GM12892 (cell line): ENCODE results near the gene TGFBR2.

ENCODE experiments used
- POLR2A ChIP-seq: IDR thresholded peaks from 2 replicates; pipeline ENCODE4 v1.6.1; 2011; ENCODE audit warnings: low read depth, low read length, control low read depth
- POLR2AphosphoS5 ChIP-seq: IDR thresholded peaks from 2 replicates; pipeline ENCODE4 v1.6.1; 2011; ENCODE audit warnings: low read depth, low read length, control low read depth
- TAF1 ChIP-seq: IDR thresholded peaks from 2 replicates; pipeline ENCODE4 v1.6.1; 2011; ENCODE audit warnings: low read depth, mild to moderate bottlenecking, control low read depth, low read length, borderline replicate concordance

DNA sequence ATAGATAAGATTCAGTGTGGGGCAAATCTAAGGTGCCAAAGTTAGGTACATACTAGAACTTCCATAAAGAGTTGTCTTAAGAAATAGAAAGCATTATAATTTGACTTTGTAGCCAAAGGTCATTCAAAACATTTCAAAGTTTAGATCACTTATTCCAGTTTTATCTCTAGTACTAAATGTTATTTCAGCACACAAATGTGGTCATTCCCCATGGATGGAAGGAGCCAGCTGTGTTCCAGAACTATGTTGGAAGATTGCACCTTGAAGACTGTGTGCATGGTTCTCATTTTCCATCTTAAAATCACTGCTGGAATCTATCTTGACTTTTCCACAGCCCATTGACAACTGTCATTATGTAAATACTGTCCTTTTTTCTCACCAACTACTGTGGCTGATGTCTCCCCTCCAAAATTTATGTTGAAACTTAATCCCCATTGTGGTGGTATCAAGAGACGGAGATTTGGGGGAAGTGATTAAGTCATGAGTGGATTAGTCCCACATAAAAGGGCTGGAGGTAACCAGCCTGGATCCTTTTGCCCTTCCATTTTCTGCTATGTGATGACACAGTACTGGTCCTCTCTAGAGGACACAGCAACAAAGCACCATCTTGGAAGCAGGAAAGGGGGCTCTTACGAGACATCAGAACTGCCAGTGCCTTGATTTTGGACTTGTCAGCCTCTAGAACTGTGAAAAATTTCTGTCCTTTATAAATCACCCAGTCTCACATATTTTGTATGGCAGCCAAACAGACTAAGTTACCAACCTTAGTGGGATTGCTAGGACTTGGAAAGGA is 24.0 kb downstream of the TGFBR2 start:
- TF ChIP-seq POLR2AphosphoS5 (no peak), TAF1 (no peak), POLR2A (no peak)
